HG02852 (cell line): ENCODE measurements around the gene GDPD5.

ENCODE experiments used
- ATAC-seq: cut with Tn5 transposase; IDR thresholded peaks from one replicate; pipeline ENCODE4 v1.9.1; 2021; ENCODE audit warnings: mild to moderate bottlenecking, moderate library complexity; ENCODE audit not compliant: unreplicated experiment

The GDPD5 gene

GRCh38 chr11:75495749-75496304 lies 29.9 kb downstream of the GDPD5 start:
- ATAC-seq = no peak

GRCh38 chr11:75493626-75494025 lies 32.1 kb downstream of the GDPD5 start:
- no peak for ATAC-seq

- ATAC-seq = peak; percentile 56
These were observed 33.4 kb downstream of the GDPD5 start for GRCh38 chr11:75492181-75492820.

GRCh38 chr11:75491465-75491864 lies 34.3 kb downstream of the GDPD5 start:
- no peak for ATAC-seq

- ATAC-seq = no peak
These were observed 35.2 kb downstream of the GDPD5 start for GRCh38 chr11:75490221-75491181.

GRCh38 chr11:75487365-75487764 lies 38.4 kb downstream of the GDPD5 start:
- ATAC-seq = no peak

- ATAC-seq = no peak
These were observed 40.0 kb downstream of the GDPD5 start for GRCh38 chr11:75485742-75486141.

GRCh38 chr11:75482931-75483469 lies 42.7 kb downstream of the GDPD5 start:
- no peak for ATAC-seq

- ATAC-seq = no peak
These were observed 43.7 kb downstream of the GDPD5 start for GRCh38 chr11:75481922-75482606.

GRCh38 chr11:75481223-75481921 lies 44.4 kb downstream of the GDPD5 start:
- no peak for ATAC-seq

GRCh38 chr11:75480185-75481175 lies 45.3 kb downstream of the GDPD5 start:
- ATAC-seq = no peak

GRCh38 chr11:75479597-75480145 lies 46.1 kb downstream of the GDPD5 start:
- no peak for ATAC-seq

- ATAC-seq = no peak
These were observed 46.8 kb downstream of the GDPD5 start for GRCh38 chr11:75478783-75479596.

GRCh38 chr11:75477614-75477935 lies 48.2 kb downstream of the GDPD5 start:
- ATAC-seq = no peak

GRCh38 chr11:75476739-75477613 lies 48.8 kb downstream of the GDPD5 start:
- no peak for ATAC-seq

GRCh38 chr11:75475767-75476650 lies 49.7 kb downstream of the GDPD5 start:
- no peak for ATAC-seq
